Smooth muscle cell (in vitro differentiated cells): ENCODE measurements around the gene HIGD1A. TPM values are rescaled to one million over a fixed set of nuclear protein-coding genes. Genes with fewer than 3 reads are reported as not detected.

ENCODE experiments used
- DNase-seq: peaks from one replicate; lab custom pipeline; 2025; ENCODE audit not compliant: unreplicated experiment; lab: John Stamatoyannopoulos, UW
- H2AFZ ChIP-seq: fragments of 200-600 bp; sonication (generic); 2 replicates; pipeline ENCODE4 v1.6.0; 2016; ENCODE audit warnings: antibody characterized with exemption, low read depth, mild to moderate bottlenecking
- H3F3A ChIP-seq: fragments of 200-600 bp; sonication (generic); 2 replicates; pipeline ENCODE4 v1.6.0; 2017; ENCODE audit warnings: antibody characterized with exemption, low read depth
- H3K27ac ChIP-seq: fragments of 200-600 bp; sonication (generic); 2 replicates; pipeline ENCODE4 v1.5.1; 2016; ENCODE audit warnings: low read depth, mild to moderate bottlenecking
- H3K27me3 ChIP-seq: fragments of 200-600 bp; sonication (generic); 2 replicates; pipeline ENCODE4 v1.6.1; 2016; ENCODE audit warnings: low read depth, mild to moderate bottlenecking
- H3K36me3 ChIP-seq: fragments of 200-600 bp; sonication (generic); 2 replicates; pipeline ENCODE4 v1.5.1; 2016; ENCODE audit warnings: low read depth
- H3K4me1 ChIP-seq: fragments of 200-600 bp; sonication (generic); 2 replicates; pipeline ENCODE4 v1.5.1; 2016; ENCODE audit warnings: low read depth
- H3K4me2 ChIP-seq: fragments of 200-600 bp; sonication (generic); 2 replicates; pipeline ENCODE4 v1.6.0; 2016; ENCODE audit warnings: mild to moderate bottlenecking
- H3K4me3 ChIP-seq: fragments of 200-600 bp; sonication (generic); 2 replicates; pipeline ENCODE4 v1.5.1; 2016; ENCODE audit warnings: mild to moderate bottlenecking
- H3K79me2 ChIP-seq: fragments of 200-600 bp; sonication (generic); 2 replicates; pipeline ENCODE4 v1.6.0; 2016; ENCODE audit warnings: low read depth, mild to moderate bottlenecking
- H3K9ac ChIP-seq: fragments of 200-600 bp; sonication (generic); 2 replicates; pipeline ENCODE4 v1.6.0; 2016; ENCODE audit warnings: low read depth
- H3K9me3 ChIP-seq: fragments of 200-600 bp; sonication (generic); replicated peaks from 2 replicates; pipeline ENCODE4 v1.5.1; 2016; ENCODE audit warnings: low read depth
- H4K20me1 ChIP-seq: fragments of 200-600 bp; sonication (generic); 2 replicates; pipeline ENCODE4 v1.6.0; 2016; ENCODE audit warnings: low read depth
- WGBS: methylation state at CpG from one replicate; pipeline ENCODE4 v1.1.7; 2016; ENCODE audit warnings: low lambda C conversion rate; 5-methylcytosine and 5-hydroxymethylcytosine counted together
- polyA plus RNA-seq: library from polyadenylated mRNA; unstranded; fragments of >200 nt; fragmentation: Nextera tagmentation; extraction: Ambion mirVana; gene quantifications from 2 replicates; pipeline ENCODE4 v1.2.1, GENCODE V29; 2016
- total RNA-seq: library from RNA; depleted of rRNA; stranded (reverse); fragments of >200 nt; gene quantifications from 2 replicates; pipeline ENCODE4 v1.2.3, GENCODE V29; 2014
- TF ChIP-seq, protein P1 (sequence below): fragments of 200-600 bp; sonication (generic); IDR thresholded peaks from 2 replicates; pipeline ENCODE4 v1.5.1; 2017; ENCODE audit warnings: borderline replicate concordance, mild to moderate bottlenecking, antibody characterized with exemption; ENCODE audit not compliant: insufficient read depth, poor library complexity, severe bottlenecking

Gene HIGD1A
- total and polyA plus RNA-seq, 2 experiments from 2014 or later: 159 to 339 TPM

DNA sequence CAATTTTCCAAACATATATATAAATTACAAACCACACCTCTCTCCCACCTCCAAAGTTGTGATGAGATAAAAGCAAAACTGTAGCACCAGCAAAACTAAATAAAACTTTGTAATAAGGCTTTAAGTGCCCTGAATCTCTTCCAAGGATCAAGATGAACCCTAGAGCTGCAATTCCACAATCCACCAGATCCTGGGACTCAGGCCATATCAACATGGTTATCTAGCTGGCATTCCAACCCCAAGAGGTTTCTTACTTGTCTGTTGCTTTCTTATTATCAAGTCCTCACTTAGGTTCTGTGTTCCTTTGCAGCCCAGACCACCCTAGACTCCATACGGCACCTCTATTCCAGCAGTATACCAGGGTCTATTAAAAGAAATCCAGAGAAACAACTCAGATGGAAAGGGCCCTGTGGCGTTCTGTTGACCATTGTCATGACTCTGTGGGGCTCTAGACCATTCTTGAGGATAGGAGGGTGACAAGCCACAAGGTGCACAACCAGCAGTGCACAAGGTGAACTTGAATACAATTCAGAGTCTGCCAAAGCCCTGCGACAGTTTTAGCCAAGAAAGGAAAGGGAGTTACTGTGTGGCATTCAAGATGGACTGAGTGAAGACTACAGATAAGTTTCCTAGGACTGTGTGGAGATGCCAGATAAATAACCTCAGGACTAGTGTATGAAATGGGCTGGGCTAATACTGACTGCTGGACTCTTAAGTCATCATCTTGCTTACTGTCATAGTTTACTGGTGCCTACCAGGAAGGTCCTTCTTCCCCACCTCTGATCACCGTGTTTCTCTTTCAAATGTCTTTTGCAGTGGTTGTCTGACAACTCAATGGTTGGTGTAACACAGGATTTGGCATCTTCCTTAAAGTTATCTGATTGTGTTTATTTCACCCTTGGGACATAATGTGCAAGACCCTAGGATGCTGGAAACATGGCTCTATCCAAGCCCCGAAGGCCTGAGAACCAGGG lies 32.1 kb upstream of the HIGD1A start:
- H3K36me3 ChIP-seq: no peaks in the 10 kb centered on the region
- H3K4me1 ChIP-seq: no peaks in the 10 kb centered on the region
- TF ChIP-seq, protein P1, sequence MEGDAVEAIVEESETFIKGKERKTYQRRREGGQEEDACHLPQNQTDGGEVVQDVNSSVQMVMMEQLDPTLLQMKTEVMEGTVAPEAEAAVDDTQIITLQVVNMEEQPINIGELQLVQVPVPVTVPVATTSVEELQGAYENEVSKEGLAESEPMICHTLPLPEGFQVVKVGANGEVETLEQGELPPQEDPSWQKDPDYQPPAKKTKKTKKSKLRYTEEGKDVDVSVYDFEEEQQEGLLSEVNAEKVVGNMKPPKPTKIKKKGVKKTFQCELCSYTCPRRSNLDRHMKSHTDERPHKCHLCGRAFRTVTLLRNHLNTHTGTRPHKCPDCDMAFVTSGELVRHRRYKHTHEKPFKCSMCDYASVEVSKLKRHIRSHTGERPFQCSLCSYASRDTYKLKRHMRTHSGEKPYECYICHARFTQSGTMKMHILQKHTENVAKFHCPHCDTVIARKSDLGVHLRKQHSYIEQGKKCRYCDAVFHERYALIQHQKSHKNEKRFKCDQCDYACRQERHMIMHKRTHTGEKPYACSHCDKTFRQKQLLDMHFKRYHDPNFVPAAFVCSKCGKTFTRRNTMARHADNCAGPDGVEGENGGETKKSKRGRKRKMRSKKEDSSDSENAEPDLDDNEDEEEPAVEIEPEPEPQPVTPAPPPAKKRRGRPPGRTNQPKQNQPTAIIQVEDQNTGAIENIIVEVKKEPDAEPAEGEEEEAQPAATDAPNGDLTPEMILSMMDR: no peak
- H3K27ac ChIP-seq: no peak overlapping the region
- no peaks in the 10 kb centered on the region for H3K27me3 ChIP-seq
- H3F3A ChIP-seq: no peaks in the 10 kb centered on the region
- 97% methylated on average over 5 of the region's 5 CpGs for WGBS
- H4K20me1 ChIP-seq: no peaks in the 10 kb centered on the region
- no peak overlapping the region for H2AFZ ChIP-seq
- H3K9me3 ChIP-seq: no peaks in the 10 kb centered on the region
- DNase-seq: no peak
- no peak overlapping the region for H3K4me2 ChIP-seq
- no peak overlapping the region for H3K9ac ChIP-seq
- H3K79me2 ChIP-seq: no peaks in the 10 kb centered on the region
- no peak overlapping the region for H3K4me3 ChIP-seq

DNA sequence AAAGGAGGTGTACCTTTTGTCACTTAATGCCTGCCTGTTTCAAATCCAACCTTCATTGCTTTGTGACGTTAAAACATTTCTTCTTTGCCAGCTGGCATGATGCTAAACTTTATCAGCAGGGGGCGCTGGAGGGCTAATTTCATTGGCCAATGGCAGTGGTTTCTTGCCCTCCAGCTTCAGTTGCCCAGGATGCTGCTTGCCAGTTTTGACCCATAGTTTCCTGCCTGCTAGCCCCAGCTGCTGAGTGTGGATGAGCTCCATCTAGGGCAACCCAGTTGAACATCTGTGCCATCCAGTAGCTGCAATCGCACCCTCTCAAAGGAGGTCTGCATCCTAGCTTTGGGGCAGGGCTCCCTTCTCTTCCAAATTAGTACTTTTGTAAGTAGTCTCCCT lies 27.0 kb upstream of the HIGD1A start:
- Histone ChIP-seq H3K4me3 (no peak overlapping the region), H3K27me3 (no peaks in the 10 kb centered on the region), H3K9me3 (no peaks in the 10 kb centered on the region), H4K20me1 (no peaks in the 10 kb centered on the region), H3K36me3 (no peaks in the 10 kb centered on the region), H3K79me2 (no peaks in the 10 kb centered on the region), H2AFZ (no peak overlapping the region), H3K4me2 (no peak overlapping the region), H3K27ac (no peak overlapping the region), H3F3A (peaks cover 5% of the 10 kb centered on the region), H3K4me1 (peaks cover 14% of the 10 kb centered on the region), H3K9ac (no peak overlapping the region)
- 28% methylated on average over 3 of the region's 3 CpGs for WGBS
- TF ChIP-seq, protein P1: peak; percentile 76
- no peak for DNase-seq

DNA sequence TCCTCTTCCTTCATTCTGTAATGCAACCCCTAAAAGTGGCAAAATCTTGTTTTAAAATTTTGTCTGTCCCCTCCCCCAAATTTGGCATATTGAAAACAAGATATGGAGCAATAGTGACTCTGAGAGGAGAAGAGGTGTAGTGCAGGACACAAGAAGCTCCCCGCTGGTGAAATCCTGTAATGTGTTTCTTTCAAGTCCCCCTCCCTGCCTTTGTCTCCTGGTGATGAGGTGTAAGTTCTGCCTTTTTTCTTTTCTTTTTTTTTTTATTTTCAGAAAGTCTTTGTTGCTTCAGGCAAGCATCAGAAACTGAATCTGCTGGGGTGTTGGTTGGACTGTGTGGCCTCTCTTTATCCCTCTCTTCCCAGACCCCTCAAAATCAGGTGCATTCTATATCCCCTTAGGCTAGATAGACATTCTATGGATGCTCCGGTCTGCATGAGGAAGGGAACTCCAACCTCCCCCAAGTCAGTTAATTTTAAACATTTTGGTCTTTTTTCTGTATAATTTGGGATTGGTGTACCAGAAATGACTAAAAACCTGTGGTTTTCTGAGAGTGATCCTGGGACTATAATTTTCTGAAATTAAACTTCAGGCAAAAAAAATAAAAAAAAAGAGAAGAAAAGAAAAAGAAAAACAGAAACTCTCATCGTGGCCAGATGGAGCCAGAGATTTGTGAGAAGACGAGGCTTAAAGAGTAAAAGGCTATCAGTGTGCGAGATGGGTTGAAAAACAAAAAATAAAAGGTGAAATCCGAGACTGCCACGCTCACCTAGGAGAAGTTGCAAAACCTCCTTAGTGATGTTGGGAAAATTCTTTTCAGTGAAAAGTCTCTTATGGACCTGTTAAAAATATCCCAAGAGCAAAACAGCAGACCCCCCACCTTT lies 26.4 kb upstream of the HIGD1A start:
- DNase-seq: no peak
- Histone ChIP-seq H3K4me3 (no peak overlapping the region), H3F3A (peaks cover 5% of the 10 kb centered on the region), H3K27ac (no peak overlapping the region), H3K79me2 (no peaks in the 10 kb centered on the region), H3K9me3 (no peaks in the 10 kb centered on the region), H2AFZ (no peak overlapping the region), H3K4me2 (no peak overlapping the region), H3K36me3 (no peaks in the 10 kb centered on the region), H3K27me3 (no peaks in the 10 kb centered on the region), H4K20me1 (no peaks in the 10 kb centered on the region), H3K9ac (no peak overlapping the region), H3K4me1 (peaks cover 20% of the 10 kb centered on the region)
- TF ChIP-seq, protein P1: peak; percentile 42
- WGBS: 41% methylated on average over 7 of the region's 7 CpGs
